ENCODE results near the gene ASB2.

ASB2 gene

DNA sequence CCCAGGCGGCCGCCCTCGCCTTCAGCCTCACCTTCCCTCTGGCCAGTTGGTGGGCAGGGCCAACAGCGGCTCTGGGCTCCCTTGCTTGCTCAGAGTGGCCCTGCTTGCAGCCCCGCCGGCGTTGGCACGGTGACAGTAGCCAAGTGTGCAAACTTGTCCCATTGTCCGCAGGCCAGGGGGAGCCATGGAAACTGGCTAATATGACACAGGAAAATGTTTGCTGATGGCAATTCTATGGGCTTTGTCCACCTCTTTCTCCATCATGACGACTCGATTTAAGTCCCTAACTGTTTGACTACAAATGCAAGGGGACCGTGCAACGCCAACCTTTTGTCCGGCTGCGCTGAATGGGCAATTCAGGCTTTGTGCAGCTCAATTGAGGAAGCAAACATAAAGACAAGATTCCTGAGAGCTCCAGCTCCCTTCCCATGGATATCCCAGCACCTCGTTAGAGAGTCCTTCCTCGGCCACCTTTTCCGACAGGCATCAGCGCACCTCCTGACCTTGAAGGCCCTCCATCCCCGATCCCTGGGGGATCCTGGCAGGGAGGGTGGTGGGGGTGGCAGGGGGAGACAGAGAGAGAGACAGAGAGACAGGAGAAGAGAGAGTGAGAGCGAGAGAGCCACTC lies 50.0 kb downstream of the ASB2 start:
- no peak for DNase-seq

DNA sequence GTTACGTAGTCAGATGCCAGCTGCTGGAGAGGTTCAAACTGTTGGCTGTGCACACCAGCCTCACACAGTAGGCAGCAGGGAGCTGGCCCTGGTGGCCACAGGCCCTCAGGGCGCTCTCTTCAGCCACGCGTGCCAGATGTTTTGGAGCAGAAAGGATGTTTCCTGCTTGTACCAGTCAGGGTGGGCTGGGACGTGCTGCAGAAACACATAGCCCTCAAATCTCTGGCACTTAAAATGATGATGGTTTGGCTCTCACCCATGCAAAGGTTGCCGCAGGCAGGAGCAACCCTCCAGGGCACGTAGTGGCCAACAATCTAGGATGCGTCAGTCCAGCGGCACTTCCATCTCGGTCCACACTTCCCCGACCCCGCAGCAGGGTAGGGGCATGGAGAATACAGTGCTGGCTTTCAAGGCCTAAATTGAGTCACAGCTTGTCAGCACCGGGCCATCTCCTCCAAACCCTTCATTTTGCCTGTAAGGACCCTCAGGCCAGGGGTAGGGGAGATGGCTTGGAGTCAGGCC lies 50.9 kb downstream of the ASB2 start:
- DNase-seq, result no peak

DNA sequence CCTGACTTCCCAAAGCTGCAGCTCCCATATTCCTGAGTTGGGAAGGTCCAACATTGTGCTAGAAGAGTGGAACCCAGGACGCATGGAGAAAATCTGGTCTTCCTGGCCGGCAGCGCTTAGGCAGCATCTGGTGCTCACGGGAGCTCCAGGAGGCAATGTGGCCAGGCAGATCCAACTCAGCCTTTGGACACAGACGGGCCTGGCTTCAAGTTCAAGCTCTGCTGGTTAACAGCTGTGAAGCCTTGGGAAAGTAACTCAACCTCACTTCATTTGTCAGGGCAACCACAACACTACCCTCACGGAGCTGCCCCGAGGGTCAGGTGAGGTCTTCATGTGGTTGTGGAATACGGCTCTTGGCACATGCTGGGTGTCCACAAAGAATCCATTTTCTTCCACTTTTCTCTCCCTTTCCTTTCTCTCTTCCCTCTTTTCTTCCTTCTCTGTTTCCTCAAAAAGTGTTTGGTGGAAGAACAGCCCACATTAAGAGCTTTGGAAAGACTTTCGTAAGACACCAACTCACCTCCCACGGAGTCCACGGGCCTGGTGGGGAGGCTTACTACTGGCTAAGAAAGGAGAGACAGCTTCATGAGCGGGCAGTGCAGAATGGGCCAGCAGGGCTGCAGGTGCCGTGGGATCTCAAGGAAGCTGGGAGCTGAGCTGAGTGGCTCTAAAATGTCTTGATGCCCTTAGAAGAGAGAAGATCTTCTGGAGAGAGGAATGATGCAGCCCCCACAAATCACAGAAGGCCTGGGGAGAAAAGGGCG lies 51.6 kb downstream of the ASB2 start:
- no peak for DNase-seq

DNA sequence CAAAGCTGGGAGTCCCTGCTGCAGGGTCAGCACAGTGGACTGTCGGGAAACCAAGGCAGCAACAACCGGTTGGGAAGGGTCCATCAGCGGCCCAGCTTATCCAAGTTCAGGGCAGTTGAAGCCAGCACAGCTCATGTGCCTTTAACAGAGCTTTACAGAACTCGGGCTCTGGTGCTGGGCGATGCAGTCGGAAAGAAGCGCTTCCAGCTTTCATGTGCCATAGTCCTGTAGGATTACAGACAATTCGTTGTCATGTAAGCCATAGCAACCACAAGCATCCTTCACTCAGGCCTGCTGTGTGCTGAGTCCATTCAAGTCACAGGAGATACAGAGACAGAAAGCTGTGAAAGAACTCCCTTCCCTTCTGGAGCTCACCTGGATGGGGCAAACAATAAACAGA lies 52.7 kb downstream of the ASB2 start:
- no peak for DNase-seq

DNA sequence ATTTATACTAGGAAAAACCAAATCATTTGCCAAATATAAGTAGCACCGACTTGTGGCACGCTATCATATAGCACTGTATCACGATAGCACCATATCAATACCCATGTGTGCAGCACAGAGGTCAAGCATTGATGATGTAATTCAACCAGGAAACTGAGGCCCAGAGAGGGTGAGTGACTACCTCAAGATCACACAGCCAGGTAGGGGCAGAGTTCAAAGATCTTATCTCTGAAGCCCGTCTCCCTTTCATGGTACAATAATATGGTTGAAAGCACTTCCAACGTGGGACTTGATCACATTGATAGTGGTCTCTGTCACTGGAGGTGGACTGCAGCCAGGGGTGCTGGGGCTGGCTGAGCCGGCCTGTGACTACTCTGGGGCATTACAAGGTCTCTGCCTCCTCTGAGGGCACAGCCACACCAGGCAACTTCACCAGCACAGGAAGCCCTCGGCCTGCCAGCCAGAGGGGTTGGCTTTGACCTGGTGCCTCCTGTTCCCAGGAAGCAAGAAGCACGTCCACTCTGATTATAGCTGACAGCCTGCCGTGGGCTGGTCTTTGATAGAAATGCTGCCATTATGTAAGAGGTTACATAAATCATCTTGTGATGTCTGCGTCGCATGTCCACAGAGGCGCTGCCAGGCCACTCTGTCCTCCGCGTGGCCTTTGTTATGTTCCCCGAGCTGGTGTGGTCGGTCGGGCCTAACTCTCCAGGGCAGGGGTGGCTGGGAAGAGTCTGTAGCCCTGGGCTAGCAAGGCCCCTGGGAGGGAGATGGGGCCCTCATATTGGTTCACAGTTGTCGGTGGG lies 55.2 kb downstream of the ASB2 start:
- no peak for DNase-seq

DNA sequence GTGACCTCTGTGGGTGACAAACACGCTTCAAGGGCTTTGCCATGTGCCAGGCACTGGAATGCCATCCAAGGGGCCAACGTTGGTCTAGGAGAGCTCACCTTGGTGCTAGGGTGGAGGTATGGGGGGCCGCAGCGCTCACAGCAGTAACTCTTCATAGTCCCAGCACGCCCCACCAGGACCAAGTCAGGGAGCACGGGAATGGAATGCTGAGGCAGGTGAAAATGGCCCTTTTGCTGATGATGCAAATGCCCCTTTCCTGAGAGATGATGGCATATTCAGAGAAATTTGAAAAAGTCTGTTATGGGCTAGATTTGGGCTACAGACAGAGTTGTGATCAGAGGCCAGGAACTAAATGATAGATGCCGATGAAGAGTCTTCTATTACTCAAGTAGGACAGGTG lies 59.2 kb downstream of the ASB2 start:
- no peak for DNase-seq

DNA sequence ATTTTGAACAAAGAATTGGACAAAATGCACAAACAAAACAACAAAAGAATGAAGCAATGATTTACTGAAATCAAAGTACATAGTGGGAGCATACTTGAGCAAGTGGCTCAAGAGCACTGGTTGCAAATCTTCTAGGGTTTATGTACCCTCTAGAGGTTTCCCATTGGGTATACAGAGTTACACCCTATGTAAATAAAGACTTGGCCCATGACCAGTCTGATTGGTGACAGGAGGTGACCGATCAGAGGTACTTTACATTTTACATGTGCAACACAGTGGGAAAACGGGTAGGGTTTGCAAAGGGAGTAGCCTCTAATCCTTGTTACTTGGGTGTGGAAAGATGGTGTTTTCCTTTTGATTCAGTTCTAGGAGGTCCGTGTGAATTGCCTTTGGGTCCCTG lies 59.9 kb downstream of the ASB2 start:
- no peak for DNase-seq

DNA sequence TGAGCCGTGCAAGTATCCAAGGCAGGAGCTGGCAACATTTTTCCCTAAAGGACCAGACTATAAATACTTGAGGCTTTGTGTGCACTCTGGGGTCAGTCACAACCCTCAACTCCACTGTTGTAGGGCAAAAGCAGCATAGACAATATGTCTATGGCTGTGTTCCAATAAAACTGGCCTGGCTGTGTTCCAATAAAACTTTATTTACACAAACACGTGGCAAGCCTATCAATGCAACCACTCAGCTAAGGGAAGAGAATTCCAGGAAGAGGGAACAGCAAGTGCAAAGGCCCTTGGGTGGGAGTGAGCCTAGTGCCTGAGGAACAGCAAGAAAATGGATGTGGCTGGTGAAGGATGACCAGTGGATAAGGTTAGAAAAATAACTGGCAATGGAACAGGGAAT lies 60.6 kb downstream of the ASB2 start:
- no peak for DNase-seq

DNA sequence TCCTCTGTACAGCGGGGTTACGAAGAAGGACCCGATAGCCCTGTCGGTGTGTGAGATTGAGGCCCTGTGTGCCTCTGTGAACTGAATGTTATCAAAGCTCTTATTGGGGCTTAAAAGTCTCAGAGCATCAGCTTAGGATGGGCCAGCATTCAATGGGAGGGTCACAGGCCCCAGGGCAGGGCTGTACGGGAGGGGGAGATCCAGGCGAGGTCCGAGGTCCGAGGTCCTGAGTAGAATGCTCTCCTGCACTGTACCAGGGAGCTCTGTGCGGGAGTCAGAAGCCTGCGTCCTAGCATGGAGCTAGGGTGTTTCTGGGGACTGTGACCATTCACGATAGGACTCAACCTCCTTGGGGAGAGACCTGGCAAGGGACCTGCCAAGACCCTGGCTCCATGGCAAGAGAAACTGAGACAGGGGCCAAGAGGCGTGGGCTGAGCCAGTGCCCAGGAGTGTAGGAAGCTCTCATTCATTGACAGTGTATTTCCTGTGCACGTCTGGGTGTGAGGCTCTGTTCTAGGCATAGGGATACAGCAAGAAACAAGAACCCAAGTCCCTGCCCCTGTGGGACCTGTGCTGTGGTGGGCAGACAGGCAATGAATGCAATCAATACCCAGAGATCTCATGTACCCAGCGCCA lies 61.2 kb downstream of the ASB2 start:
- DNase-seq, result no peak

DNA sequence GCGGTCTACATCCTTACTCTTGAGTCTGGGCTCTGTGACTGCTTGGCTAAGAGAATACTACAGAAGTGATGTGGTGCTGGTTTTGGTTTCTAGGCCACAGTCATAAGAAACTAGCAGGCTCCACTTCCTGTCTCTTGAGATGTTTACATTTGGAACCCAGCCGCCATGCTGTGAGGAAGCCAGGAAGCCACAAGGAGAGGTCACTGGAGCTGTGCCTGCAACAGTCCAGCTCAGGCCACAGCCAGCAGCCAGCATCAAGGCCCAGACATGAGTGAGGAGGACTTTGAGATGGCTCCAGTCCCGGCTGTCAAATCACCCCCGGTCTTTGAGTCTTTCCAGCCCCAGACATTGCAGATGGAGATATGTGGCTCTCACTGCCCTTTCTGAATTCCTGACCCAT lies 62.1 kb downstream of the ASB2 start:
- DNase-seq, result peak; percentile 54

DNA sequence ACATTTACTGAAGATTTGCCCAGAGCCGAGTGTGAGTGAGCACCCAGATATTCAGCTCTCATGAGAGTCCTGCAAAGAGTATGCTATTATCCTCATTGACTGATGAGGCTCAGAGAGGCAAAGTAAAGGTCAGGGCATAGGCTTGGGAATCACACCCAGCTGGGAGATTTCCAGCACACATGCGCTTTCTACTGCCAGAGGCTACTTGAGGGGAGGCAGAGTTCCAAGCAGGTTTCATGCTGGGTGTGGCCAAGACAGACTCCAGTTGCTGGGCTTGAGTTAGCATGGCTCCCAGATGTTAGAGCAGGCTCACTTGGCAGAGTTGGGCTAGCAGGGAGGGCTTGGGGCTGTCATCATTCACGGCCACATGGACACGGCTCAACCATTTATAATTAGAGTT lies 63.6 kb downstream of the ASB2 start:
- no peak for DNase-seq

DNA sequence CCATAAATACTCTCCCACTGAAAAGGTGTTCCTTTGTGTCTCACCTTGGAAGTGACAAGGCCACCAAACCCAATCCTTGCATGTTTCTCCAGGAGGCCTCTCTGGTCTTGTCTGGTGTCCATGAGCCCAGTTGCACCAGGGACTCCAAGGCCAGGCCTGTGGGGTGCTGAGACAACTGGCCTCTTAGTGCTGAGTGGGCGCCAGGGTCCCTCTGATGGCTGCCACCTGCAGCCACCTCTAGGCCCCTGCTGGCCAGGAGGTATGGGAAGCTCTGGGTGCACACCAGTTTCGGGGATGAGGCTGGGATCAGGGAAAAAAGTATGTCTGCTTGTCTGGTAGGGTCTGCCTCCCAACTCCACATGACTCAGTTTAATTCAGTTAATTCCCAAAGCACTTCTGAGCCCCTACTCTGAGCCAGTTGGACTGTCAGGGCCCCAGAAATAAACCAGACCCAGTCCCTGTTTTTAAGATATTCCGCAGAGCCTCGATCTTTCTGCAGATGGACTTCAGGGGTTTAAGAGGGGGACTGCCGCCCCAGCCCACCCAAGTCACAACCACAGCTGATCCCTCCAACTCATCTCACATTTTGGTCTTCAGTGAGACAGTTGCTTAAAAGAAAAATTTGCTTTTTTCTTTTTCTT lies 64.3 kb downstream of the ASB2 start:
- no peak for DNase-seq

DNA sequence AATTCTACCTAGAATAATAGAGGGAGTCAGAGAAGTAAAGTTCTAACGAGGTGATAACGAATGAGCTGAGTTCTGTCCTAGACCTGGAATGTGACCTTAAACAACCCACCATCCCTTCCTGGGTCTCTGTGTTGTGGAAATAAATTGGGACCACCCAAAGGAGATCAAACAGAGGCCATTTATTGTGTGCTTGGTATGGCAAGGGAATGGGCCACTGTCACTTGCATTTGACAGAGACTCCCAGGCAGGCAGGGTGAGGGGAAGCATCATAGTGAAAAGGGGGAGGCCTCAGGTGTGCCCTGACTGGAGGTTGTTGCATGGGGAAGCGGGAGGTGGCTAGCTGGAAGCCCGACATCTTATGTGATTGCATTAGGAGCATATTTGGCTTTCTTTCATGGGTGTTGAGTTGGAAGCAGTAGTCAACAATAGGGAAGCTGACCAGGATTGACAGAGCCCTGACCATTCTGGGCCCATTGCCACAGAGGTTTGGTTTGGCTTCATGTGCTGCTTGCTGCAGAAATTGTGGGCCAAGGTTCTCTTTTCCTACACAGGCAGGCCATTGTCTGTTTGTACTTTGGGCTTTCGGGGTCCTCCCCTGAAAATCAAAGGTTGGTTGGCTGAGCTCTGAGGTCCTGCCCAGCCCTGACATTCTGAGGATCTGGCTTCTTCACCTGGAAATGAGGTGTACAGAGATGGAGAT lies 66.8 kb downstream of the ASB2 start:
- no peak for DNase-seq

DNA sequence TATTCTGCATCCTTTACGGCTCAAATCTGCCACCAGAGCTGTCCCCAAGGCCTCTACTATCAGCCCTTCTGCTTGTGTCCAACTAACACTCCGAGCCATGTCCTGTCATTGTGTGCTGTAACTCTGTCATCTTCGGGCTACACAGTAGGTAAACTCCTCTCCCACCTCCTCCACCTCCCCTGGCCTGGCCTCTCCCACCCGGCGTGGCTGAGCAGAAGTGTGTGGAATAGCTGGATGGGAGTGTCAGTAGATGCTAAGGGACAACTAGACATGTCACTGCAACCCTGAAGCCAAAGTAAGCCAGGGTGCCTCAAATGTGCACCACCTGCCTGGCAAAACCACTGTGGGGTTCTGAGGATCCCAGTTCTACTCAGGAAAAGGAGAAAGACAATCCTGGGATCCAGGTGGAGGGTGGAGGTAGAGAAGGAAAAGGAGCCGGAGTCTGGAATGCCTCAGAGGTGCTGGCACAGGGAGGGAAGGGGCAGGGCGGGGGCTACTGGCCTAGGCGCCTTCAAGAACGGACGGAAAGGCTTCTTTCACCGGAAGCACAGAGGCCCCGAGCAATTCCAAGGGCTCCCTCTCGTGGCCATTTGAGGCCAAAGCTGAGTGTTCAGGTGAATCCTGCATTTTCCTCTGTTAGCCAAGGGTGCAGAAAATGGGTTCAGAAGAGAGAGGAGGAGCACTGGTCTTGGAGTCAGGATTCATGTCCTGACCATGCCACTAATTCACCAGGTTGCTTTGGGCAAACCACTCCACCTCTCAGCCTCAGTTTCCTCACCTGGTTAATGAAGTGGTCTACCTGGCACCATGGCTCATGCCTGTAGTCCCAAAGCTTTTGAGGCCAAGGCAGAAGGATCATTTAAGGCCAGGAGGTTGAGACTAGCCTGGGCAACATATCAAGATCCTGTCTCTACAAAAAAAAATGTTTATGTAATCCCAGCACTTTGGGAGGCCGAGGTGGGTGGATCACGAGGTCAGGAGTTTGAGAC lies 69.7 kb downstream of the ASB2 start:
- DNase-seq, result peak; percentile 77

DNA sequence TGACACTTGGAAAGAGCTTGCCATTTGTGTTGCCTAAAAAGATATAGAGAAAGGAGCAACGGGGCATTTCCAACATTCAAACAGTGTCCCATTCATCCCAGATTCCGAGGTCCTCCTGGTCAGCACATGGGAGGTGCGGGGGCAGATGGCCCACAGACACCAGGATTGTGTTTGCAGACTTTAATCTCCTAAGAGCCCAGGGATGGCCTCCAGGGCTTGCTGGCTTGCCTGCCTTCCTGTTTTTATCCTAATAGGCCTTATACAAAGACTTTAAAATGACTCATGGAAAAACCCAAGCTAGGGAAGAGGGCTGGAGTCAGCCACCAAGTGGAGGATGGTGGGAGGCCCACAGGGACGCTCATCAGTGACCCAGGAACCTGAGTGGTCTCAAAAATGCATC lies 70.7 kb downstream of the ASB2 start:
- DNase-seq, result no peak

DNA sequence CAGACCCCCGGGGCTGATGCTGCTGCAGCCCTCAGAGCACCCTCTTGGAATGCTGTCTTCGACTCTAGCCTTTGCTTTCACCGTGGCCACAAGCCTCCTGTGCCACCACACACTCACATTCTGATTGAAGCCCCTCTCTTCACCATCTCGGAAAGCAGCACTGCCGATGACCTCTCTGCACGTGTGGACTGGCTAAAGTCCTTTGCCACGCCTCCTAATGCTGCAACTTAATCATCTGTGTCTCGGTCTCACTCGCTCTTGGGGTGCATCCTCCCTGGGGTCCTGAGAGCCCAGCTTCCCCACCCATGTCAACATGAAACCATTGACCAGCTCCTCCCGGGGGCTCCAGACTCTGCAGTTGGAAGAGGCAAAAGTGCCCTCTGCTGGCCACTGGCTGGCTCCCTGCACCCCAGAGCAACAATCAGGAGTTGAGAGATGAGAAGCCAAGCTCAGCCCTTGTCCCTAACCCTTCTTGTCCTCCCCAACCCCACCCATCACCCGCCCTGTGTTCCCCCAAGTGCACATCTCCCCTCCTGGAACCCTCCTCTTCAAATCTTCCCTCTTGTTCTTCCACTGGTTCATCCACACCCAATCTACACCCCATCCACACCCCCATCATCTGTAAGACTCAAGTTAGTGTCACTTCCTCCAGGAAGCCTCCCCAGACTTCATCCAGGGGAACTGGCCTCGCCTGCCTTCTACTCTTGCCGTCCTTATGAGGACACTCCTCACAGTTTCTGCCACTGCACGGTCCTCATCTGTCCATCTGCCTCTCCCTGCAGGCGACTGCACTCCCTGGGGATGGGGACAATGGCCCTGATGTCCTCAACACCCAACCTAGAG lies 72.8 kb downstream of the ASB2 start:
- no peak for DNase-seq

DNA sequence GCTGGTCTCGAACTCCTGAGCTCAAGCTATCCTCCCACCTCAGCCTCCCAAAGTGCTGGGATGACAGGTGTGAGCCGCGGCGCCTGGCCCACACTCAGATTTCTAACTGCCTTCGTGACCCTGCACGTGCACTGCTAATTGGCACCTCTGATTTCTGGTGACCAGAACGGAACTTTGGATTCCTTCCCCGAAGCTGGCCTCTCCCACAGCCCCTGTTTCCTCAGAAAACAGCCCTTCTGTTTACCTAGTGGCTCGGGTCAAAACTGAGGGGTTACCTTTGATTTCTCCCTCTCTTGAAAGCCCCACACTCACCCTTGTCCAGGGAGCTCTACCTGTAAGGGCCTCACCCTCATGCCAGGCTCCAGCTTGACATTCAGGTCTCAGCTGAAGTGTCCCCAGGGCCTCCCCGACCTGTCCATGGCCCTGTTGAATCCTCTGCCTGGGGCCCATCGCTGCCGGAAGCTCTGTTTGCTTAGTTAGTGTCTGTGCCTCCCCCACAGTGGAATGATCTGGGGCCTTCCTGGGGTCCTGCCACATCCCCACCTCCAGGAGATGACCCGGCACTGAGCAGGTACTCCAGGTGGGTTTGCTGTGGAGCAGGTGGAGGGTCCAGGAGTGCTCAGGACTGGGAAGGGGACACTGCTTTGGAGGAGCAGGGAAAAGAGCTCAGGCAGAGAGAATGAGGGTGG lies 73.6 kb downstream of the ASB2 start:
- DNase-seq, result no peak

DNA sequence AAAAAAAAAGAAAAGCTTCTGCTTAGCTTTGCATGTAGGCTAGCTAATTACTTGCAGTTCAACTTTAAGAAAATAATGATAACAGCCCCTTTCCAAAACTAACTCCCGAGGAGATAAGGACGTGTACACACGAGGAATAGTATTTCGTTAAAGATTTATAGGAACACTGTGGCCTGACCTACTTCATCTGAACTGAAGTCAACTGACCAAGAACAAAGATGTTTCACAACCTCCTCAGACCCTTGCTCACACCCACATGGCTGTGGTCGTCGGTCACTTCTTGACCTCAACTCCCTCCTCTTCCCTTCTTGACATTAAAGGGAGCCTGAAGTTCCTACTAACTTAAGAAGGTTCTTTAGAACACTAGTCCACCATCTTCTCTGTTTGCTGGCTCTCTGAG lies 74.6 kb downstream of the ASB2 start:
- no peak for DNase-seq

DNA sequence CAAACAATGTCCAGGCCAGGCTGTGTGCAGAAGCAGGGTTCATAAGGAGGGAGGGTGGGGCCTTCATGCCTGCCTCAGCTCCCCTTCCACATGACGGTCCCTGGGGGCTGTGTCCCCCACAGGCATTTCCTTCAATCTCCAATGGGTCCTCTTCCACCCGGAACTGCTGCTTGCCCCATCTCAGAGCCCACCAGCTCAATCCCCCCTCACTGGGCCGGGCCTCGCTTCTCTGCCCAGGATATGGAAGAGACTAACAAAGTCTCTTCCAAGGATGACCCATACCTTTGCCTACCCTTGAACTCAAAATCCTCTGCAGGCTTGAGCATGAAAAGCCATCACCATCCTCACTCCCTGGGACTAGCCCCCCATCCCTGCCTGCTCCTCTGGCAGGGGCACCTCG lies 77.6 kb downstream of the ASB2 start:
- no peak for DNase-seq
